NCI-H2196 treated with DMSO at 0.1 percent for 48 hours (cell line): ENCODE results near the gene TRABD2B.

Experiments used
- DNase-seq: peaks from one replicate; lab custom pipeline; 2025; ENCODE audit not compliant: unreplicated experiment; lab: John Stamatoyannopoulos, UW

Gene TRABD2B

DNA sequence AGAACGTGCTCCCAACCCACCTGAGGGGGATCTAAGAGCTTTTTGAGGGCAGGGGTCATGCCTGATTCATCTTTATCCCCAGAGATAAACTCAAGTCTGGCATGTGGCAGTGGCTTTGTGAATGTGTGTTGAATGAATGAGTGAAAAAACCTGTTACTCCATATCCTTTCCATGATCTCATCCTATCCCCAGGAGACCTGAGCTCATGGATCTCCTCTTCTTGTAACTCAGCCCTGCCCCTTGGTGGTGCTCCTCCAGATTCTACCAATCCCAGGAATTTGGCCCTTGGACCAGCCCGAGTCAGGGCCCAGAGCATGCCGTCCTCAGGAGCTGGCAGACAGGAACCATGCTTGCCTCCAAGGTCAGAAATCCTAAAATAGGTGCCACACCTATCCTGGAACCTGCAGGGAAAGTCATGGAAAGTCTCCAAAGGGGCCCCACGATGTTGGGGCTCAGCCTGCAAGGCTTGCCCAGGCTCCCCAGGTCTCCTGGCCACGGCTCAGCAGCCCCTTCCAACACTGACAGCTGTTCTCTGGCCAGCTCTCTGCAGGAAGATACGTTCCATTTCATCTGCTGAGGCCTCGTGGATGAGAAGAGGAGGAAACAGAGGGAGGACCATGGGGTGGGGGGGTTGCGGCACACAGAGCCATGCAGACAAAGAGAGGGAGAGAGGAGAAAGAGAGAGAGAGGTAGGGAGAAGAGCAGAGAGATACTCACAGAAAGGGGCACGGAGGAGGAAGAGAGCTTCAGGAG lies 214.6 kb downstream of the TRABD2B start:
- no peak for DNase-seq

DNA sequence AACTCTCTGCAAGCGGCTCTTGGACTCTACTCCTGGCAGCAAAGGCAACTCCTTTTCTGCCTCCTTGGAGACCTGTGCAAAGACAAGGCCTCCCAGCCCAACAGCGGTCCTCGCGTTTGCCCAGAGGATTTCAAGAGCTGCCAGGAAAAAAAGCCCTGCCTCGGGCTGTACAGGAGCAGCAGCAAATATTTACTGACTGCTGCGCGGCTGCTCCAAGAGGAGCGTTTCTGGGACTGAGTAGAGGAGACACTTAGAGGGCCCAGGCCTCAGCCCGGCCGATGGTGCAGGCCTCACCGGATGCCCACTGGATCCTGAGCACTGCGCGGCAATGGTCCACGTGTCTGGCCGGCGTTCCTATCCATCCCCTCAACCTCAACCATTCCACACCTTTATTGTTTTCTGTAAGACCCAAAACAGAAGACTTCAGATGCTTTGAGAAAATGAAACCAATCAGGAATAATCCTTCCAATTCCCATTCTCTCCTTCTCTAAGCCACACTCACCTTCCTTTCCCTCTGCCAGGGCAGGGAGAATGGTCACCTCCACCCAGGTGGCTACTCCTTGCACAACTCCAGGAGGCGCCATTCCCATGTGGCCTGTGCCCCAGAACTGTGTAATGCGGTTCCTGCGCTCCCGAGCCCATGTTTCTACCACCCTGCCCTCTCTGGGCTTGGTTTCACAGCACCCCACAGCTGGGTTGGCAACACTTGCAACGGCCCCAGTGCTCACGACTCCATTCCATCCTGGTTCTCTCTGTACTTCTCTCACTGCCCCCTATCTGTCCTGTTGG lies 215.8 kb downstream of the TRABD2B start:
- no peak for DNase-seq

DNA sequence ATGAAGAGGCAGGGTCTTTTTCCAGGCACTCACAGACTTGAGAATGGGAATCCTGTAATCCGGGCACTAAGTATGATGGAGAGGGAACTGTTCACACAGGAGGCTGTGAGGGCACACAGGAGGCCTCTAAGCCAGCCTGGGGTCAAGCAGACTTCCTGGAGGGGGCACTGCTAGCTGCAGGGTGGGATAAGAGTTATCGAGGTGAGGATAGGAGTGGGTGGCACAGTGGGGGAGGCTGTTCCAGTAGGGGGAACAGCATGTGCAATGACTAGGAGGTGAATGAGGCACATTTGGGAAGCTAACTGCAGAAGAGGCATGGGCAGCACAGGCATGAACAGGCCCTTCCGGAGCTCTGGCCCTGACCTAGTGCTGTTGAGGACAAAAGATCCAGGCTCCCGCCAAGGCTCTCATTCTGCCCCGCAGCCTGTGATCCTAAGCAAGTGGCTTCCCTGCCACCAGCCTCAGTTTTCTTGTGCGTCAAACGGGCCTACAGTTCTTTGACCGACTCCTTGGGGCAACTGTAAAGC lies 216.7 kb downstream of the TRABD2B start:
- DNase-seq = no peak

DNA sequence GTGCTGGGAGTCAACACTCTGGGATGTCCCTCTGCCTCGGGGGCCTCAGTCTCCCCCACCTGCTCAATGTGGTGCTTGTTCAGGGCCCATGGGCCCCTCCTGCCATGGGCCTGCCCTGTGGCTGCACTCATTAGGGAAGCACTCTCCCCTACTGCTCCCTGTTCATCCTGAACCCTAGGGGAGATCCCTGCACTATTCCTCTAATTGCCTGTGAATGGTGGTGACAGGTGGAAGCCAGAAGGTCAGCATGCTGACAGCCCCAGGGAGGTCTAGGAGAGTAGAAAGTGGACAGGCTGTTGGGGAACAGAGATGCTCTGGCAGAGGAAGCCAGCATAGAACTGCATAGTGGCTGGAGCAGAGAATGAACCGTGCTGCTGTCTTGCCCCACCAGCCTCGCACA lies 217.6 kb downstream of the TRABD2B start:
- no peak for DNase-seq

DNA sequence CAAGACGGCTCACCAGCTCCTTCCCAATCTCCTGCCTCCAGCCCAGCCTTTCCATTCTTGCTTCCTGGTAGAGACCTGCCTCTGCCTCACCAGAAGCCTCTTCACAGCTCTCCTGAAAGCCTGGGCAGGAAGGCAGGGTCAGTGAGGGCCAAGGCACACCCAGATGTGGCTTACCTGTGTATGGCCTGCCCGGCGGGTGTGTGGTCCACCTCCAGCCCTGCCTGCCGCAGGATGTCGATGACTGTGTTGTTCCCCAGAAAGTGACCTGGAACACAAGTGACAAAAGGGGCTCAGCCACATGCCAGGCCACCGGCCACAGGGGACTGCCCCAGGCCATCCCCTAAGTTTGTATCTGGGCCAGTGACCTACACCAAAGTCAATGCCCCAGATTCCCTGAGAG lies 218.9 kb downstream of the TRABD2B start:
- DNase-seq = no peak

DNA sequence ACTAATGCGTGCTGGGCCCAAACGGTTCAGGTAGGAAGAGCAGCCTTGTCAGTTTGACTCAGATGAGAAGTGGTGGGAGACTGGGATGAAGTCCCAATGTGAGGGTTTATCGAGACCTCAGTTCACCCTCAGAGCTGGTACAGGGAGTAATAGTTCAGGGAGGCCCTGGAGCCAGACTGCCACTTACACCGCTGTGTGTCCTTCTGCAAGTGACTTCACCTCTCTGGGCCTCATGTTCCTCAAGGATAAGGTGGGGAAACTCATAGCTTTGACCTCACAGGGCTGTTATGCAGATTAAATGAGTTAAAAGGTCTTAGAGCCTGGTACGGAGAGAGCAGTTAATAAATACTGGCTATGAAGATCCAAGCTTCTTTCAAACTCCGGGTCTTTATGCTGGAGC lies 219.9 kb downstream of the TRABD2B start:
- no peak for DNase-seq

DNA sequence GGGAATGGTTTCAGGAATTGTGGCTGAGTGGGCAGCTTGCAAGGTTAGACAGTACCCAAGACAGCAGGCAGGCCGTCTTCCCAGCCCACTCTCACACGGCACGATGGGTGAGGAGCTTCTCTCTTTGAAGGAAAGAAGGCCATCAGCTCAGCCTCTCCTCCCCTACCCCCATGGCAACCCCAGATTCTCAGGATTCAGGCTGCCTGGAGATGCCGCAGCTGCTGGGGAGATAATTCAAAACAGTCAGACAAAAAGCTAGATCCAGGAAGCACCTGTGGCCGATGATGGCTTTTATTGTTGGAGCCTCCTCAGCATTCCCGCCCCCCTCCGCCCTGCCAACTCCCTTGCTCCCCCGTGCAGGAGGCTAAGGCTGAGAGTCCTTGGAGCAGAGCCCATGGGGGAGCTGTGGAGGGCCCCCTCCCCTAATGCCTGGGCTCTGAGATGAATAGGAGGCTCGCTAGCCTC lies 220.5 kb downstream of the TRABD2B start:
- no peak for DNase-seq

DNA sequence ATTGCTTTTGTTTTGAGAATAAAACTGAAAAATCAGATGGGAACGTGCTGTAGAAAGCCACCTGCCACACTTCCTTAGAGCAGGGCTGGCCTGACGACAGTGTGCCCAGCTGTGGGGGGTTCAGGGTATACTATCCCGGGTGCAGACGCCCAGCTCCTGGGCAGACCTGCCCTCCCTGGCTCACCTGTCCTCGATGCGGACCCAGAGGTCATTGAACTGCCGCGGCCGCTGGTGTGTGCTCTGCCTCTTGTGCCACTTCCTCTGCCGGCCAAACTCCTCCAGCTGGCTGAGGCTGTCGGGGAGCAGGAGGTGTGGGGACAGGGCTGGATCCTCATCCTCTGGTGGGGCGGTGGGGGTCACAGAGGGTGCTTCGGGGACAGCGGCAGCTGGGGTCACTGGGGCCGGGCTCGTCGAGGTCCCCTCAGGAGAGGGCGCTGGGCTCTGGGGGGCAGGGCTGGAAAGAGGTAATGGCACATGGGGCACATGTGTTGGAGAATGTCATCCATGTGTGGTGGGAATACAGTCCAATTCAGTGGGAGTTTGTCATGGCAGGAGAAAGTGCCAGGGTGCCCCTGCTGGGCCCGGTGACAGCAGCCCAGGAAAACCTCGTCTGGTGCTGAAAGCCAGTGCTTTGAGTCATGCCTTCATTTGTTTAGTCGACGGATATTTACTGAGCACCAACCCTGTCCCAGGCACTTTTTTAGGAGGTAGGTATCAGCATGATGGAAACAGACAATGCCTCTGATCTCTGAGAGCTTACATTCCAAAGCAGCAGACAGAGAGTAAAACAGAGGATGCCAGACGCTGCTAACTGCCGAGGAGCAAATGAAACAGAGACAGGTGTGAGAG lies 222.0 kb downstream of the TRABD2B start:
- no peak for DNase-seq

DNA sequence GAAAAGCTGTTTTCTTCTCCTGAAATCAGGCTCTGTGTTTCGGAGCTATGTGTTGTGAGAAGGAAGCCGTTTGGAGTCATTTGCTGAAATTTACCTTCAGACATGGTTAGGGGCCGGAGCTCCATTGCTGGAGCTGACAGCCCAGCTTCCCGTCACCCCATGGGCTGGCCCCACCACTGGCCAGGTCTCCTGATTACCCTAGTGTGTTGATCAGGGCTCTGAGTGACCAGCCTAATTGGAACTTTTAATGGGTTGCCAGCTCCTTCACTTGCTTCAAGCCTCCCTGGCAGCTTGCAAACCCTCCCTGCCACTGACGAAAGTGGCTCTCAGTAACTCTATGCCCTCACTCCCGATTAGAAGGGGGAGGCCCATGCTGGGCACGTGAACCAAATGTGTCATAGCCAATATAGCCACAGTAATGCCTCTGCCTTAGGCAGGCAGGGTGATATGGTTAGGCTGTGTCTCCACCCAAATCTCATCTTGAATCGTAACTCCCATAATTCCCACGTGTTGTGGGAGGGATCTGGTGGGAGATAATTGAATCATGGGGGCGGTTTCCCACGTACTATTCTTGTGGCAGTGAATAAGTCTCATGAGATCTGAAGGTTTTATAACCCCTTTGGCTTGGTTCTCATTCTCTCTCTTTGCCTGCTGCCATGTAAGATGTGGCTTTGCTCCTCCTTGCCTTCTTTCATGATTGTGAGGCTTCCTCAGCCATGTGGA lies 224.1 kb downstream of the TRABD2B start:
- DNase-seq = no peak

DNA sequence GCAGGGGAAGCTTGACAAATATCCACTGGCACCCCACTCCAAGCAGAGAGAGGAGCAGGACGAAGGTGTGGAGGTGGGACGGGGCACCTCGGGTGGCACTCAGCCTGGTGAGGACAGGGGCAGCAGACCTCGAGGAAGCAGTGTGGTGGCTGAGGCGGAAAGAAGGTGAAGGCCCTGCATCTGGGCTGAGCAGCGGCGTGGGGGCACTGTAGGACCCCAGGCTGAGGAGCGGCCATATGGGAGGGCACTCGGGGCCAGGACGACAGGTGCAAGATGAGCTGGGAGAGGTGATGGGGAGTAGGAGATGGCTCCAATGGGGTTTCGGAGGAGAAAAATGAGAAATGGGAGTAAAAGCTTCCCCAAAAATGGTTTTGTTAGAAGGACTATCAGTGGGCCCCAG lies 224.9 kb downstream of the TRABD2B start:
- no peak for DNase-seq

DNA sequence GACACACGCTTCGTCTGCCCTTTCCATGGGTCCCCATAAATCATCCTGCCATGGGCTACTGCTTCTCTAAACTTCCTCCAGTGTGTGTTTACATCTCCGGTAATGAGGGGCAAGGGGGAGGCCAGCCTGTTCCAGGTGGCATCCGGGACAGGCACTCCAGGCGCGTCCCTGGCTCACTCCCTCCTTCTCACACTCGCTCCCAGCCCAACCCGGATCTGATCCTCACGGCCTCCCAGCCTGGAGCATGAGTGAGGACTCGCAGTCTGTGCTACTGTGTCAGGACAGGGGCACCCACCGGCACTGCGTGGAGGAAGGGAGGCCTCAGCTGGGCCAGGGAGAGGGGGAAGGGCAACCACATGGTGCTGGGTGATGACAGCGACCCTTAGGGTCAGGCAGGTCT lies 225.4 kb downstream of the TRABD2B start:
- no peak for DNase-seq

DNA sequence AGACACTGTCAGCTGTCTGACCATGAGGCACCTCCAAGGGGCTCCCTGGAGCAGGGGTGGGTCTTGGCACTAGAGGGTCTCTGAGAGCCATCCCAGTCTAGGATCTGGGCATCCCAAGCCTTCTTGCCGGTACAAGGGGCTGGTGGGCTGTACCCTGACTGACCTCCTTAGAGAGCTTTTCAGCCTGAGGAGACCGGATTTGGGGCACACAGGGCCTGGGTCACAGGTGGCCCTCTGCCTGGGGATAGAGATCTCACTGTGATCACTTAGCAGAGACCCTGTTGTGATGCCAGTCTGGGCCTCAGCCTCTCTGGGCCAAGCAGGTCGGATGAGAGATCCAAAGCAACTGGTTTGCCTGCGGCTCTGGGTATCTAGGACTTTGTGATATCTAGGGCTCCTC lies 227.2 kb downstream of the TRABD2B start:
- no peak for DNase-seq

DNA sequence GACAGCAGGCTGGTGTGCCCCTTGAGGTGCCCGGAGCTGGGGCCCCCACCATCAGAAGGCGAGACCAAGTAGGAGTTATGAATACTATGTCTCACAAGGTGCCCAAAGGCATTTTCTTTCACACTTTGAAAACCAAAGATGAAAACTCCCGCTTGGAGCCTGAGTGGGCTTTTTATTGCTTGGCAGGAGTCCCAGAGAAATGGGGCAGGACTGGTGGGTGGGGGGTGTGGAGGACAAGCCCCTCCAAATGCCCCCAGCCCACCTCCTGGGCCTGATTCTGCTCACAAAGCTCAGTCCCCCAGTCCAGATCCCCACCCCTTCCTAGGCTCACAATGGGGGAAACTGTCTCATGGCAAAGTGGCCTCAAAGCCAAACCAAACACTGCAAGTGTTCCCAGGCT lies 227.9 kb downstream of the TRABD2B start:
- DNase-seq = no peak

DNA sequence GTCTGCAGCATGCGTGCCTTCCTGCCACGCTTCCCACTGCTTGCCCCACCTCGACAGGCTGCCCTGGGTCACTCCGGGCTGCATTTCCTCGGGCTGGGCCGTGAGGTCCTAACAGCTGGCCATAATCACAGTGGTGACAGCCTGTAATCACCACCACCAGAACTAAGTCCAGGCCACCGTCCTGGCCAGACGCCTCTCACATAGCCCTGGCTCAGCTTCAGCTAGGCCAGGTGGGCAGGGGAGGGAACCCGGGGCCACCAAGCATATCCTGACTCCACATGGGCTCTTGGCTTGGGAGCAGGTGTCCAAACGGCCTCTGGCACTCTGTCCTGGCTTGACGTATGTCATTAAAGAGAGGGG lies 229.5 kb downstream of the TRABD2B start:
- no peak for DNase-seq

DNA sequence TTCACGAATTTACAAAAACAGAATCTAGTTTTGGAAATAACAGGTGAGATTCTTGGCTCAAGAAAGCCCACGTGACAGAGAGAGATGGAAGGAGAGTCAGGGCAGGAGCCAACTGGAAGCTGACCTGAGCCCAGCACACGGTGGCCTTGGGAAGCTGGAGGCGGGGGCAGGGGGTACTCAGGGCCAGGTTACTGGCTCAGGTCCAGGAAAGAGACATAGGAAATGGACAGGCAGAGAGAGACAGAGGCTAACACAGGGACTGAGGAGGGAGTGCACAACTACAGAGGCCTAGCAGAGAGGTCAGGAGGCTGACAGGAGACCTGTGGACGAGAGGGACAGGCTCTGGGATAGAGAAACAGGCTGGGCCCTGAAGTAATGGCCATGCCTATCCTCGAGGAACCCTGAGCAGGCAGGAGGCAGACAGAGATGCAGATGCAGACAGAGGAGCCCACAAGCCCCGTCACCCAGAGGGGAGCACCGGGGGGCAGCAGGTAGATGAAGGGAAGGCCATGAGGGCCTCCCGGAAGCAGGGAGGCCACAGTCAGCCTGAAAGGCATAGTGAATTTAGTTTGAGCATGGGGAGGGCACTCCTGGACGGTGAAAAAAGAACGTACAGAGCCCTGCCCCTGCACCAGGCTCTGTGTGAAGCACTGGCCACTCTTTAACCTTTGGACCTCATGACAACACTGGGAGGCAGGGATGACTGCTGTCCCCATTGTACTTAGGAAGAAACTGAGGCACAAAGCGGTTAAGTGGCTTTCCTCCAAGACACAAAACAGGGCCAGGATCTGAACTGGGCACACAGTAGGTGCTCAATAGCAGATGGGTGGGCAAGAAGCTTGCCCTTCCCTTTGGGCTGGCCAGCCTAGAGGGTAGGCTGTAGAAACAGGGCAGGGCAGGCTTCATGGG lies 230.1 kb downstream of the TRABD2B start:
- DNase-seq = no peak

DNA sequence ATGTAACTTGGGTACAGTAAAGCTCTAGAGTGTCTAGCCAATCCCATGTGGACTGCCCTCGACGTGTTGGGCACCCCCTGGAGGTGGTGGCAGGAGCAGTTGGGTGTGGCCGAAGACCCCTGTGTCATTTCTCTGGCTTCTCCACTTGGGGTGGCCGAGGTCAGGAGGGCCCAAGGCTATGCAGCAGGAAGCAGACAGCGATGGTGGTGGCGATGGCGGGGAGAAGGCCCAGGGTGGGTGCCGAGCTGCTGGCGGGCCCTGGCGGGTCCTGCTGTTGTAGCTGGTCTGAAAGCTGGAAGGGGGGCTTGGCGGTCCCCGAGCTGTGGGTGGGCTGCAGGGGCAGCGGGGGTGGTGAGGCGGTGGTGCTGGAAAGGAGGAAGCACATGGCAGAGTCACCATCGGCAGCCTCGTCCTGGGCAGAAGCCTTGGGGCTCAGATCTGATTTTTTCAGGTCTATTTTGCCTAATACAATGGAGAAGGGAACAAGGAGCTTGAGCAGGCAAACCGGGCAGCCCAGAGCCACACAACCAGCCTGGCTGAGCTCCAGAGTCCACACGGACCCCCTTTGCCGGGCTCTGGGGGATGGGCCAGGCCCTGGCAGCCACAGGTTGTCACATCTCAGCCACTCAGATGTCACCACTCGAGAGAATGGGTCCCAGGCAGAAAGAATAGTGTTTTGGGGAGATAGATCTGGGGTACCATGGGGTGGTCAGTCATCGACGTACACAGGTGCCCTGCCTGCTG lies 231.3 kb downstream of the TRABD2B start:
- DNase-seq = no peak

DNA sequence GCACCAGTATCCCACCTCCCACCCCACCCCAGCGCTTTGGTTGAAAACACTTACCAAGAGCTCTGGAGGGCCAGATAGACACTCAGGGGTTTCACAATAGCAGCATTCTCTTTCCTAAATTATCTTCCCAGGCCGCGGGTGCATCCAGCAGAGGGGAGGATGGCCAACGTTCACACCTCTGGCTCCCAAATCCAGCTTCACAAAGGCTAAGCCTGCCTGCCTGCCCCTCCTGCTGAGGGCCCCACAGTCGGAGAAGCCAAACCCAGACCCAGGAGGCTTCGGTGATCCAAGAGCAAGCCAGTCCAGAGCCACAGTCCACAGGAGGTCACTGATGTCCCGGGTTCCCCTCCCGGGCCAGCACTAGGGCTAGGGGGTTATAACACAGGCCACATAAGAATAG lies 231.9 kb downstream of the TRABD2B start:
- no peak for DNase-seq

DNA sequence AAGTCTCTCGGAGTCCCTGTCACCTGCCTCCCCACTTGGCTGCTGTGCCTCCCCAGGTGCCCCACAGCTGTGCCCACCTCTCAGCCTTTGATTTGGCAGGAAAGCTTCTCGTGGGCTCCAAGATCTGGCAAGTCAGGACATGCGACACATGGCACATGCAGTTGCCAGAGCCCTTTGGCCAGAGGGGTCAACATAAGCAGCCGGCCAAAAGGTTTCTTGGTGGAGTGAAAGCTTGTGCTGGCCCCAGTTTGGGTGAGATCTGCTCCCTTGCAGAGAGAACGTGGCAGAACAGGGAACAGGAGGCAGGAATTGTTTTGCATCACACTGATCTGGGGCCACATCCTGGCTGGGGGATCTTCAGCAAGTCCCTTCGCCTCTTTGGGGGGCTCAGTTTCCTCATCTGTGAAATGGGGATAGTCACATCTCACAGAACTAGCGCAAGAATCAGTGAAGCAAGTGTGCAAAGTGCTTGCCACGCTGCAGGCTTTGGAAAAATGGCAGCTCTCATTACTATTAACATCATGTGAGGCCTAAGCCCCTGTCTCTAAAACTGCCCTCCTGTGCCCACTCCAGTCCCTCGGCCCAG lies 232.6 kb downstream of the TRABD2B start:
- no peak for DNase-seq
